Activated T-cell treated with anti-CD3 and anti-CD28 coated beads, Interleukin-2, amount 50 U/mL, for 48 hours (primary cell): ENCODE results near the gene GLT8D2.

Source experiments
- DNase-seq, 2 experiments: peaks; one replicate each; pipeline ENCODE4 v3.0.0-alpha.2; 2020

Gene GLT8D2

GRCh38 chr12:103944964-103945363 is 105.0 kb downstream of the GLT8D2 start:
- no peak for DNase-seq
